ENCODE data around the gene RBMS1.

DNA sequence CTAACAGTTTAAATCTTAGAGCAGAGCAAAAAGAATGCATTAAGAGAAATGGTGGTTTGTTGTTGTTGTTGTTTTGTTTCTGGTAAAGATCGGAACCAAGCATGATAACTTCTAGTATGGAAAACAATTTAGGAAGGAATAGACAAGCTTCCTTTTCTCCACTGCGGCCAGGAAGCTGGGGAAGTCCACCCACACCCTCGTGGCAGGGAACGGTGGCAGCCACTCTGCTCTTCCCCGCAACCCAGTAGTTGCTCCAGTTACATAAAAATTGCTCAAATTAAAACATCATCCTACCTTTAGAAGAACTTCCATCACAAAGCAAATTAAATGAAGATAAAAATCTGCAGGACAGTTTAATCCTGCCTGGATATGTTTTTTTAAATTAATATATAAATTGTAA is 113.0 kb downstream of the RBMS1 start:
- TF ChIP-seq, protein P1, sequence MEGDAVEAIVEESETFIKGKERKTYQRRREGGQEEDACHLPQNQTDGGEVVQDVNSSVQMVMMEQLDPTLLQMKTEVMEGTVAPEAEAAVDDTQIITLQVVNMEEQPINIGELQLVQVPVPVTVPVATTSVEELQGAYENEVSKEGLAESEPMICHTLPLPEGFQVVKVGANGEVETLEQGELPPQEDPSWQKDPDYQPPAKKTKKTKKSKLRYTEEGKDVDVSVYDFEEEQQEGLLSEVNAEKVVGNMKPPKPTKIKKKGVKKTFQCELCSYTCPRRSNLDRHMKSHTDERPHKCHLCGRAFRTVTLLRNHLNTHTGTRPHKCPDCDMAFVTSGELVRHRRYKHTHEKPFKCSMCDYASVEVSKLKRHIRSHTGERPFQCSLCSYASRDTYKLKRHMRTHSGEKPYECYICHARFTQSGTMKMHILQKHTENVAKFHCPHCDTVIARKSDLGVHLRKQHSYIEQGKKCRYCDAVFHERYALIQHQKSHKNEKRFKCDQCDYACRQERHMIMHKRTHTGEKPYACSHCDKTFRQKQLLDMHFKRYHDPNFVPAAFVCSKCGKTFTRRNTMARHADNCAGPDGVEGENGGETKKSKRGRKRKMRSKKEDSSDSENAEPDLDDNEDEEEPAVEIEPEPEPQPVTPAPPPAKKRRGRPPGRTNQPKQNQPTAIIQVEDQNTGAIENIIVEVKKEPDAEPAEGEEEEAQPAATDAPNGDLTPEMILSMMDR (conservative IDR thresholded peaks at IDR 0.05; ENCODE audit: low read depth, low read length): no peak
- TF ChIP-seq SMC3 (IDR thresholded peaks at IDR 0.05; ENCODE audit: low read depth, low read length): no peak
- TF ChIP-seq RCOR1 (IDR thresholded peaks at IDR 0.05; ENCODE audit: insufficient replicate concordance, low read length): no peak
- TF ChIP-seq CEBPB (IDR thresholded peaks at IDR 0.05; ENCODE audit: low read depth, low read length): no peak
- TF ChIP-seq RFX5 (IDR thresholded peaks at IDR 0.05; ENCODE audit: low read depth, low read length): no peak
- TF ChIP-seq MXI1 (IDR thresholded peaks at IDR 0.05; ENCODE audit: borderline replicate concordance, low read depth, low read length): no peak

All from IMR-90 (cell line).